H1 (cell line): ENCODE data around the gene IL3.

Experiments used
- ATF3 ChIP-seq: IDR thresholded peaks from 2 replicates; pipeline ENCODE4 v1.6.1; 2011; ENCODE audit warnings: low read depth, mild to moderate bottlenecking, low read length; ENCODE audit not compliant: insufficient read depth
- CTCF ChIP-seq, 3 experiments: IDR thresholded peaks; 1 replicate in 2 of 3; 2 replicates in 1 of 3; pipeline versions ENCODE4 v1.5.1 to v1.6.1; 2011; ENCODE audit warnings: low read length in 3 of 3, mild to moderate bottlenecking in 3 of 3, inconsistent platforms in 2 of 3, low read depth in 1 of 3, moderate library complexity in 1 of 3; ENCODE audit not compliant: insufficient read depth in 1 of 3; ENCODE audit errors: control extremely low read depth in 1 of 3
- EGR1 ChIP-seq: IDR thresholded peaks from 2 replicates; pipeline ENCODE4 v1.6.1; 2011; ENCODE audit warnings: low read depth, low read length, borderline replicate concordance
- EP300 ChIP-seq, 2 experiments: IDR thresholded peaks; 1 replicate in 1 of 2; 2 replicates in 1 of 2; pipeline ENCODE4 v1.6.1; 2011 to 2012; ENCODE audit warnings: low read depth in 2 of 2, low read length in 2 of 2, mild to moderate bottlenecking in 2 of 2, borderline replicate concordance in 1 of 2, inconsistent platforms in 1 of 2, moderate library complexity in 1 of 2
- HDAC2 ChIP-seq, 2 experiments: fragments of 300-600 bp in 1 of 2; sonication (generic) in 1 of 2; IDR thresholded peaks; 2 replicates each; pipeline ENCODE4 v1.6.1; 2011 to 2012; ENCODE audit warnings: low read depth in 2 of 2, low read length in 2 of 2, mild to moderate bottlenecking in 2 of 2, moderate library complexity in 2 of 2, borderline replicate concordance in 1 of 2, inconsistent platforms in 1 of 2
- HDAC6 ChIP-seq: IDR thresholded peaks from one replicate; pipeline ENCODE4 v1.7.1; 2012; ENCODE audit warnings: low read depth, mild to moderate bottlenecking, inconsistent platforms, low read length, moderate library complexity
- POLR2A ChIP-seq, 2 experiments: IDR thresholded peaks; 1 replicate in 1 of 2; 2 replicates in 1 of 2; pipeline ENCODE4 v1.6.1; 2011; ENCODE audit warnings: low read depth in 2 of 2, low read length in 2 of 2, mild to moderate bottlenecking in 2 of 2; ENCODE audit errors: control extremely low read depth in 1 of 2

GRCh38 chr5:132046880-132047299 is 13.6 kb upstream of the IL3 start:
- TF ChIP-seq EP300 (IDR thresholded peaks at IDR 0.05; ENCODE audit: borderline replicate concordance in 1 of 2, low read depth in 2 of 2, low read length in 2 of 2) (no peak), HDAC6 (no peak), CTCF (IDR thresholded peaks at IDR 0.05; ENCODE audit: control extremely low read depth in 1 of 3, insufficient read depth in 1 of 3, low read depth in 1 of 3, low read length in 3 of 3) (no peak), HDAC2 (IDR thresholded peaks at IDR 0.05; ENCODE audit: borderline replicate concordance in 1 of 2, low read depth in 2 of 2, low read length in 2 of 2) (no peak), EGR1 (no peak), POLR2A (IDR thresholded peaks at IDR 0.05; ENCODE audit: control extremely low read depth in 1 of 2, low read depth in 2 of 2, low read length in 2 of 2) (no peak), ATF3 (no peak)
